ENCODE data around the gene TNPO2. TPM values are rescaled to one million over a fixed set of nuclear protein-coding genes. Genes with fewer than 3 reads are reported as not detected.
A peak's percentile ranks its signal among the peaks of the same experiment; 100 is the strongest.

Gene TNPO2
- total and polyA plus RNA-seq, 2 of the 13 experiments (the other 11 are each of a cell fraction or from before 2014, with no cell fraction given): 31.7 to 61.0 TPM

GRCh38 chr19:12757544-12758274 is 34.0 kb upstream of the TNPO2 start (continued):
- TF ChIP-seq, protein P1, sequence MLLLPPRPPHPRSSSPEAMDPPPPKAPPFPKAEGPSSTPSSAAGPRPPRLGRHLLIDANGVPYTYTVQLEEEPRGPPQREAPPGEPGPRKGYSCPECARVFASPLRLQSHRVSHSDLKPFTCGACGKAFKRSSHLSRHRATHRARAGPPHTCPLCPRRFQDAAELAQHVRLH (CRISPR knock-in tag; IDR thresholded peaks at IDR 0.05; ENCODE audit: borderline replicate concordance, low read depth): 0 out of 2 replicates have a peak, but pooled peaks have one; percentile 64
- TF ChIP-seq, protein P2, sequence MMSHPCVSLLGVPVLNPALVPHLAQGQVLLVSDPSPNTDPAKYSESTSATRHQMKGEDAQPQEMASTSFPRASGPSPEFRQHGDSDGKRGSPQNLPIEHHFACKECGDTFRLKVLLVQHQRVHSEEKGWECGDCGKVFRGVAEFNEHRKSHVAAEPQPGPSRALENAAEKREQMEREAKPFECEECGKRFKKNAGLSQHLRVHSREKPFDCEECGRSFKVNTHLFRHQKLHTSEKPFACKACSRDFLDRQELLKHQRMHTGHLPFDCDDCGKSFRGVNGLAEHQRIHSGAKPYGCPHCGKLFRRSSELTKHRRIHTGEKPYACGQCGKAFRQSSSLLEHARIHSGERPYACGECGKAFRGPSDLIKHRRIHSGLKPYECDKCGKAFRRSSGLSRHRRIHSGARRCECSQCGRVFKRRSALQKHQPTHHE (CRISPR knock-in tag; IDR thresholded peaks at IDR 0.05; ENCODE audit: borderline replicate concordance): no peak
- TF ChIP-seq ZNF740 (CRISPR knock-in tag; IDR thresholded peaks at IDR 0.05) (no peak), ZNF3 (CRISPR knock-in tag; IDR thresholded peaks at IDR 0.05) (no peak), ZNF160 (CRISPR knock-in tag; IDR thresholded peaks at IDR 0.05) (no peak), ZNF777 (CRISPR knock-in tag; IDR thresholded peaks at IDR 0.05) (peak; percentile 98), CENPT (CRISPR knock-in tag; IDR thresholded peaks at IDR 0.05; ENCODE audit: low read depth) (no peak), ZNF773 (CRISPR knock-in tag; IDR thresholded peaks at IDR 0.05; ENCODE audit: borderline replicate concordance) (no peak), CAMTA2 (CRISPR knock-in tag; IDR thresholded peaks at IDR 0.05; ENCODE audit: borderline replicate concordance) (no peak), HHEX (CRISPR knock-in tag; IDR thresholded peaks at IDR 0.05) (no peak), POLR2G (IDR thresholded peaks at IDR 0.05; ENCODE audit: low read depth, low read length) (no peak), ZNF142 (CRISPR knock-in tag; IDR thresholded peaks at IDR 0.05) (no peak), MTERF4 (CRISPR knock-in tag; IDR thresholded peaks at IDR 0.05) (peak; percentile 61; the same call in 1 of the 2 replicates), THAP8 (CRISPR knock-in tag; IDR thresholded peaks at IDR 0.05; ENCODE audit: borderline replicate concordance) (no peak), ZNF614 (CRISPR knock-in tag; IDR thresholded peaks at IDR 0.05; ENCODE audit: borderline replicate concordance) (peak; percentile 73; the same call in 1 of the 2 replicates), ZNF768 (CRISPR knock-in tag; IDR thresholded peaks at IDR 0.05) (0 out of 2 replicates have a peak, but pooled peaks have one; percentile 53)
- TF ChIP-seq, protein P3, sequence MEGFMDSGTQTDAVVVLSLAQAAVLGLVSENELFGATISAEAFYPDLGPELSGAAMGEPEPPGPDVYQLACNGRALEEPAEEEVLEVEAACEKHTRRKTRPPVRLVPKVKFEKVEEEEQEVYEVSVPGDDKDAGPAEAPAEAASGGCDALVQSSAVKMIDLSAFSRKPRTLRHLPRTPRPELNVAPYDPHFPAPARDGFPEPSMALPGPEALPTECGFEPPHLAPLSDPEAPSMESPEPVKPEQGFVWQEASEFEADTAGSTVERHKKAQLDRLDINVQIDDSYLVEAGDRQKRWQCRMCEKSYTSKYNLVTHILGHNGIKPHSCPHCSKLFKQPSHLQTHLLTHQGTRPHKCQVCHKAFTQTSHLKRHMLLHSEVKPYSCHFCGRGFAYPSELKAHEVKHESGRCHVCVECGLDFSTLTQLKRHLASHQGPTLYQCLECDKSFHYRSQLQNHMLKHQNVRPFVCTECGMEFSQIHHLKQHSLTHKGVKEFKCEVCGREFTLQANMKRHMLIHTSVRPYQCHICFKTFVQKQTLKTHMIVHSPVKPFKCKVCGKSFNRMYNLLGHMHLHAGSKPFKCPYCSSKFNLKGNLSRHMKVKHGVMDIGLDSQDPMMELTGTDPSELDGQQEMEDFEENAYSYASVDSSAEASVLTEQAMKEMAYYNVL (CRISPR knock-in tag; IDR thresholded peaks at IDR 0.05; ENCODE audit: borderline replicate concordance): no peak
